Tibial nerve (tissue), 4 donors: ENCODE results near the gene ZNF26. TPM values are rescaled to one million over a fixed set of nuclear protein-coding genes. Genes with fewer than 3 reads are reported as not detected.

Experiments used
- DNase-seq, 2 donors: peaks; one replicate each; pipeline ENCODE4 v3.0.0-alpha.2; 2019; ENCODE audit warnings: low spot score in 2 of 2
- H3K27ac ChIP-seq, 4 donors: fragments of 200-600 bp; sonication (generic) in 3 of 4; one replicate each; pipeline ENCODE4 v1.5.1; 2017 to 2019; ENCODE audit warnings: mild to moderate bottlenecking in 1 of 4
- H3K27me3 ChIP-seq, 2 donors: fragments of 200-600 bp; sonication (generic) in 1 of 2; one replicate each; pipeline versions ENCODE4 v1.5.1 to v1.6.0; 2017 to 2019
- H3K36me3 ChIP-seq, 3 donors: fragments of 200-600 bp; sonication (generic); one replicate each; pipeline ENCODE4 v1.5.1; 2018 to 2019
- H3K4me1 ChIP-seq, 4 donors: fragments of 200-600 bp; sonication (generic) in 3 of 4; one replicate each; pipeline ENCODE4 v1.5.1; 2017 to 2019
- H3K4me3 ChIP-seq, 4 donors: fragments of 200-600 bp; sonication (generic) in 3 of 4; one replicate each; pipeline ENCODE4 v1.5.1; 2017 to 2019; ENCODE audit warnings: mild to moderate bottlenecking in 1 of 4, moderate library complexity in 1 of 4
- H3K9me3 ChIP-seq, 4 donors: fragments of 200-600 bp; sonication (generic) in 3 of 4; one replicate each; pipeline ENCODE4 v1.5.1; 2017 to 2019
- CTCF ChIP-seq, 5 experiments: fragments of 200-600 bp in 3 of 5; fragments of 450-650 bp in 2 of 5; sonication (generic) in 3 of 5; IDR thresholded peaks; one replicate each; pipeline ENCODE4 v1.5.1; 2016 to 2019; ENCODE audit warnings: antibody characterized with exemption in 5 of 5, mild to moderate bottlenecking in 3 of 5, moderate library complexity in 2 of 5
- EP300 ChIP-seq, 2 donors: sonication (generic); formaldehyde crosslinking; IDR thresholded peaks; one replicate each; pipeline ENCODE4 v1.6.1; 2017; ENCODE audit warnings: antibody characterized with exemption in 2 of 2, mild to moderate bottlenecking in 1 of 2
- POLR2A ChIP-seq, 2 donors: fragments of 450-650 bp; IDR thresholded peaks; one replicate each; pipeline ENCODE4 v1.6.1; 2017; ENCODE audit warnings: antibody characterized with exemption in 2 of 2, mild to moderate bottlenecking in 2 of 2, moderate library complexity in 2 of 2
- WGBS, 2 donors: methylation state at CpG; one replicate each; pipeline ENCODE4 v1.1.5; 2018; 5-methylcytosine and 5-hydroxymethylcytosine counted together
- total RNA-seq, 4 donors: library from RNA; depleted of rRNA; stranded (reverse); fragments of >200 nt; gene quantifications; one replicate each; pipeline ENCODE4 v1.1.0, GENCODE V29; 2016

ZNF26 gene
- total RNA-seq, 4 donors from 2014 or later = 15.5 to 30.8 (median 21.2) TPM

GRCh38 chr12:132941336-132941954 is 44.7 kb upstream of the ZNF26 start:
- WGBS, 2 donors = 96 to 97% methylated on average over 34 of the region's 34 CpGs
- Histone ChIP-seq H3K27me3 (no peaks in the 10 kb centered on the region), H3K4me3 (no peak overlapping the region), H3K27ac (no peak overlapping the region), H3K36me3 (peaks cover 4 to 69% (median 44%) of the 10 kb centered on the region in 3 donors), H3K9me3 (peaks cover 0 to 91% (median 35%) of the 10 kb centered on the region in 4 donors), H3K4me1 (no peaks in the 10 kb centered on the region)
- TF ChIP-seq EP300 (IDR thresholded peaks at IDR 0.05) (no peak), CTCF (IDR thresholded peaks at IDR 0.05) (no peak), POLR2A (IDR thresholded peaks at IDR 0.05) (no peak)
- no peak for DNase-seq

- H3K4me3 ChIP-seq = no peak overlapping the region
- peaks cover 4 to 81% (median 45%) of the 10 kb centered on the region in 3 donors for H3K36me3 ChIP-seq
- no peak for TF ChIP-seq CTCF (IDR thresholded peaks at IDR 0.05)
- TF ChIP-seq EP300 (IDR thresholded peaks at IDR 0.05) = no peak
- TF ChIP-seq POLR2A (IDR thresholded peaks at IDR 0.05) = no peak
- DNase-seq = no peak
- no peak overlapping the region for H3K27ac ChIP-seq
- peaks cover 0 to 91% (median 35%) of the 10 kb centered on the region in 4 donors for H3K9me3 ChIP-seq
- no peaks in the 10 kb centered on the region for H3K27me3 ChIP-seq
- WGBS, 2 donors = 98 to 100% methylated on average over 13 of the region's 13 CpGs
- no peaks in the 10 kb centered on the region for H3K4me1 ChIP-seq
These were observed 43.6 kb upstream of the ZNF26 start for GRCh38 chr12:132942611-132943010.

GRCh38 chr12:132945806-132946205 is 40.4 kb upstream of the ZNF26 start:
- TF ChIP-seq EP300 (IDR thresholded peaks at IDR 0.05) (no peak), CTCF (IDR thresholded peaks at IDR 0.05) (no peak), POLR2A (IDR thresholded peaks at IDR 0.05) (no peak)
- DNase-seq = no peak
- Histone ChIP-seq H3K4me1 (no peaks in the 10 kb centered on the region), H3K4me3 (no peak overlapping the region), H3K9me3 (peaks cover 6 to 100% (median 41%) of the 10 kb centered on the region in 4 donors), H3K27me3 (no peaks in the 10 kb centered on the region), H3K27ac (no peak overlapping the region), H3K36me3 (peaks cover 6 to 98% (median 45%) of the 10 kb centered on the region in 3 donors)
- 97% methylated on average over 9 of the region's 9 CpGs for WGBS, 2 donors

DNA sequence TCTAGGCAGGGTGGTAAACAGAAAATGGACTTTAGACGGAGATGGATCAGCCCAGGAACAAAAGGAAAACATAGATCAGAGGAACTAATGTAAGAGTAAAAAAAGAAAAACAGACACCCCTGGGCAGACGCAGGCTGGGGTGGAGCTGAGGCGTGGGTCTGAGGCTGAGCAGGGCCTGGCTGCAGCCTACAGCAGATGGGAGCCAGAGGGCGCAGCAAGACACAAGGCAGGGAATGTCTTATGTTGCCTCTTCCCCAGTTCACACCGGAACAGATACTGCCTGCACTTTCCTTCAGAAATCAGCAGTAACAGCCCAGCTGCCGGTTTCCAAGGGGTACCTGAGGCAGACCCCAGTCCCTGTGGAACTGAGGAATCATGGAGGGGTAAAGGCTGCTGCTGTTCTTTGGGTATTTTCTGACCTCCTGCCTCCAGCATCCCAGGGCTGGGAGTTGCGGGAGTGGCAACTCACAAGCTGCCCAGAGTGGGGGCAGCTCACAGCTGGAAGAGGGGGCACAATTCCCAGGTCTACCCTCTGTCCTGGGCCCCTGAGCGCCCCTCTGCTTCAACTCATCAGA is 39.8 kb upstream of the ZNF26 start:
- no peaks in the 10 kb centered on the region for H3K27me3 ChIP-seq
- no peak overlapping the region for H3K27ac ChIP-seq
- peaks cover 6 to 93% (median 45%) of the 10 kb centered on the region in 3 donors for H3K36me3 ChIP-seq
- no peaks in the 10 kb centered on the region for H3K4me1 ChIP-seq
- no peak overlapping the region for H3K4me3 ChIP-seq
- TF ChIP-seq POLR2A (IDR thresholded peaks at IDR 0.05) (no peak), CTCF (IDR thresholded peaks at IDR 0.05) (no peak), EP300 (IDR thresholded peaks at IDR 0.05) (no peak)
- no peak for DNase-seq
- 91 to 93% methylated on average over 8 of the region's 8 CpGs for WGBS, 2 donors
- peaks cover 6 to 100% (median 39%) of the 10 kb centered on the region in 4 donors for H3K9me3 ChIP-seq
